NCI-H1417 (cell line): Measurements from ENCODE around the gene EDN2.

ENCODE experiments used
- DNase-seq, 3 experiments: peaks; one replicate each; lab custom pipeline; 2025; lab: John Stamatoyannopoulos, UW

The EDN2 gene

DNA sequence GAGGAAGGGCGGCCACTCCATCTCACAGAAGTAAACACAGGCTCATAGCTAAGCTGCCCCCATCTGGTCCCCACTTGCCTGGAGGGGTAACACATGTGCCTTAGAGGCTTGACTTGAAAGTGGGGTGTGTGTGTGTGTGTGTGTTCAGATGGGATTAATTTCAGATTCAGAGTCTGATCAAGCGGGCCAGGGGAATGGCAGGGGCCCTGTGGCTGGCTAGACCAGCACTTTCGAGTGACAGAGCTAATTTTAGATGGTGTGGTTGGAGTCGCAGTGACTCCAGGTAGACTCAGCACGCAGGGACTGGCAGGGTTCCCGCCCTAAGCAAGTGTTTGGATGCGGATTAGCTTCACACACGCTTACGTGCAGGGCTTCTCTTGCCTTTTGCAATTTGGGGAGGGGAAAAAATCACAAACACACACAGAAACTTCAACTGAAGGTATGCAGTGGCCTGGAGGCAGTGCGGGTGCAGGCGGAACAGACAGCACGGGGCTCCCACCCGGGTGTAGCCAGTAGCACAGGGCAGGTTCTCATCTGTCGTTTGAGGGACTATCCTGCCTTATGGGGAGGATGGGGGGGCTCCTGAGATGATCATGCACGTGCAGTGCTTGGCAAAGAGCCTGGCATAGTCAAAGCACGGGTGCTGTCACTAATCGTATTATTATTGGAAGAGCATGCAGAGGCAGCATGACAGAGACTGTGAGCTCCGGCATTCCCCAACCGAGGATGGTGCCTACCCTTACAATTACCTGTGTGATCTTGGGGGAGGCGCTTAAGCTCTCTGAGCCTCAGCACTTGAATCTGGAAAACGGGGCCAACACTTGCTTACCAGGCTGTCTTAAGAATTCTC is 1.3 kb downstream of the EDN2 start:
- no peak for DNase-seq

DNA sequence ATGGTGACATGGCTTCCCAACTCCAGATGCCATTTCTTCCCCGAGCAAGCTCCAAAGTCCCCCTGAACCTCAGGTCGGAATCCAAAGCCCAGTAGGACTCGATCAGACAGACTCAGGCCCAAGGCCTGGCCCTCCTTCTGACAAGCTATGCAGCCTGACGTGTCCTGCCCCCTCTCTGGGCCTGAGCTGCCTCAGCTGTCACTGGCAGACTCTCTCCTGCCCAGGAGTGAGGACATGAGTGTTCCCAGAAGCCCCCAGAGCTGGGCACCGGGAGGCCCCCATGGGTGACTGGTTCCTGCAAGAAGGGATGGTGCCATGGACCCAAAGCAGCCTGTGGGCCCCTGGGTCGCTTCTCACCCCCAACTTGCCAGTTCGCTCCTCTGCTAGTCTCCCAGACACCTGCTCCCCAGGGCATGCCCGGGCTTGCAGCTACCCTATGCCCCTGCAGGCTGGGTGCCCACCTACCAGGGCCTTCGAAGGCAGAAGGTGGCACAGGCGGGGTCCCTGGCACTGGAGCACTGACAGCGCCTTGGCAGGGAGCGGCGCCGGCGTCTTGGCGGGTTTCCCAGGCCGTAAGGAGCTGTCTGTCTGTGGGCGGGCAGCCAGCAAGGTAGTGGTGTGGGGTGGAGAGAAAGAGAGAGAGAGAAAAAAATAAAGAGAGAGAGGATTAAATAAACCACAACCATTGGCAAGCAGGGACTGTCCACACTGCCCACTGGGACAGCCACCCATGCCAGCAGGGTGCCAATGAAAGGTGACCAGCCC is 2.3 kb downstream of the EDN2 start:
- DNase-seq, result peak in 2 of 3 experiments; percentile 37 to 47

DNA sequence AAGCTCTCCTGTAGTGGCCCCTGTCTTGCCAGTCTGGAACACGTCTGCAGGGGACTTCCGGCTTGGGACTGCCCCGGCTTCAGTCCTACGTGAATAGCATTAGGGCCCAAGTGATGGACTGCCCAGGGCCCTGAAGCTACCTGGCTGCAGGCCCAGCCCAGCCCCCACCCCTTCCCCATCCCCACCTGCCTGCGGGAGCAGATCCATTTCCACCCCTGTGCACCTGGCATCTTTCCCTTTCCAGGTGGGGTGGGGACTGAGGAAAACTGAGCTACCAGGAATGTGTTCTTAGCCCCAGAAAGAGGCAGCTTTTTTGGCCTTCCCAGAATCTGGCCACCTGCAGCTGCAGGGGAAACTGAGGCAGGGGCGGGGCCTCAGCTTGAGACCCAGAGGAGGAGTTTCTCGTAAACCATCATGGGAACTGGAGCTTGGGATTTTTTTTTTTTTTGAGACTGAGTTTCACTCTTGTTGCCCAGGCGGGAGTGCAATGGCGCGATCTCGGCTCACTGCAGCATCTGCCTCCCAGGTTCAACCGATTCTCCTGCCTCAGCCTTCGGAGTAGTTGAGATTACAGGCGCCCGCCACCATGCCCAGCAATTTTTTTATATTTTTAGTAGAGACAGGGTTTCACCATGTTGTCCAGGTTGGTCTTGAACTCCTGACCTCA is 3.2 kb downstream of the EDN2 start:
- DNase-seq, result peak in 2 of 3 experiments; percentile 13 to 35

DNA sequence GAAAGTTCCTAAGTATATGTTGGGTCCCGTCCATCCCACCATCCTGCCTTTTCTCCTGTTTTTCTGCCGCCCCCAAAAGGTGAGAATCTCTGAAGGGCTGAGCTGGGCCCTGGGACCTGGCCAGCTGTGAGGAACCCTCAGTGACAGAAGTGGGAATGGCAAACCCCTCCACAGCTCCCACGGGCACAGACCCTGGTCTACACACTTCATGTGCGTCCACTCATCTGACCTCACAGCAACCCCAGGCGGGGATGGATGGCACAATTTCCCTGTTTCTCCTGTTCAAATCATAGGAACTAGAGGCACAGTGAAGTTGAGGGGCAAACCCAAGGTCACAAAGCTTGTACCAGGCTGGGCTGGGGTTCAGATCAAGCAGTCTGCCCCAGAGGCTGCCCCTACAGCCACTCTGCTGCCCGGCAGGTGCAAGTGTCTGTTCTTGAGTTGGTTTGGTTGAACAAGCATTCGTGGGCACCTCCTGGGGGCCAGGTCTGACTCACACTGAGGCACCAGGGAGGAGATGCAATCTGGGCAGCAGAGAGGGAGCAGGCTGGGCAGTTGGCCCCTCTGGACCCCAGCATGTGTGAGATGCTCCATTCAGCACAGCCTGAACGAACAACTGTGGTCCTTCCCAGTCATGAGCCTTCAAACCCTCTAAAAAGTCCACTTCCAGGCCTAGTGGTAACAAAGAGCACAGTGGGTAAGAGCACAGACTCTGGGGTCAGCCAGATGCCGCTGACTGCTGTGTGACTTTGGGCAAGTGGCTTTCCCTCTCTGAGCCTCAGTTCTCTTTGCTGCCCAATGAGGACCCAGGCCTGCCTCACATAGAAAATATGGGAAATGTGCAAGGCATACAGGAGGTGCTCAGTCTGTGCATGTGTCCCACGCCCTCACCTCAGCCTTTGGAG is 4.0 kb downstream of the EDN2 start:
- DNase-seq, result no peak

DNA sequence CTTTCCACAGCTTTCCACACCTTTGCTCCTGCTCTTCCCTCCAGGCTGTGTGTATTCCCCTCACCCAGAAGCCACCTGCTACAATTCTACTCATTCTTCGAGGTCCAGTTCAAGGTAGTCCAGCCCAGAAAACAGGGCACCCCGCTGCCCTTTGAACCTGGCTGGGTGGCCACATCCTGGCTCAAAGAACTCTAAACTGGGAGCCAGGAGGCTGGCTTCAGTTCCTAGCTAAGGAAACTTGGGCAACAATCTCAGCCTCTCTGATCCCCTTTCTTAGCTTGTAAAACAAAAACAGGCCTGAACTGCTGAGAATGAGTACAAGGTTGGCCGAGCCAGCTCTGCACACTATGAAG is 4.7 kb downstream of the EDN2 start:
- DNase-seq, result no peak

DNA sequence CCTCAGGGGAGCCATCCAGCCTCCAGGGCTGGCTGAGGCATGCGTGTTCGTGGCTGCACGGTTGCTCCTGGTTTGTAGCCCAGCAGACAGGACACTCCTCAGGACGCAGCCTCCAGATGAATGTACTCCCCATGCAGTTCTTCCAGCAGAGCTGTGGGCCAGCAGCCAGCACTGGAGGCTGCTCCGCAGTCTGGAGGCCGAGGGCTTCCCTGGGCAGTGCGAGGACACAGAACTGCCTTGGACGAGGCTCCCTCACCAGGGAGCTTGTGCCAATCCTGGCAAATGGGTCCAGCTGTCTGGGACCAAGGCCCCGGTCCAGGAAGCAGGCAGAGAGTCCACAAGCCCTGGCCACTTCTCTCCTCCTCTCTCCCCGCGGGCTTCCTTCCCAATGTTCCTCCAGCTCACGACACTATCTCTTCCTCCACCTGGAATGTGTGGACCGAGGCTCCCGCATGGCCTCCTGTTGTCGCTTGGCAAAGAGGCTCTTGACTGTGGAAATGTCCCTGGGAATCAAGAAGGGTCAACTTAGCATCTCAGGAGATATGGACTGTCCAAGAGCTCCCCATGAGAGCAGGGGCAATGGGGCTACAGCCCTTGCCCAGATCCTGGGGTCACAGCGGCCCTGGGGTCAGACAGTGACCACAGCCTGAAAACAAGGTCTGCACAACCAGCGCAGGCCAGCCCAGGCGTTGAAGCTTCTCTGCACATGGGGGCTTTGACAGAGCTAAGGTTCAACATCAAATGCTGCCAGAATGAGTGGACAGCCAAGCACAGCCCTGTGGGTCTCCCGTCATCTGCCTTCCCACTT is 5.3 kb downstream of the EDN2 start:
- no peak for DNase-seq

DNA sequence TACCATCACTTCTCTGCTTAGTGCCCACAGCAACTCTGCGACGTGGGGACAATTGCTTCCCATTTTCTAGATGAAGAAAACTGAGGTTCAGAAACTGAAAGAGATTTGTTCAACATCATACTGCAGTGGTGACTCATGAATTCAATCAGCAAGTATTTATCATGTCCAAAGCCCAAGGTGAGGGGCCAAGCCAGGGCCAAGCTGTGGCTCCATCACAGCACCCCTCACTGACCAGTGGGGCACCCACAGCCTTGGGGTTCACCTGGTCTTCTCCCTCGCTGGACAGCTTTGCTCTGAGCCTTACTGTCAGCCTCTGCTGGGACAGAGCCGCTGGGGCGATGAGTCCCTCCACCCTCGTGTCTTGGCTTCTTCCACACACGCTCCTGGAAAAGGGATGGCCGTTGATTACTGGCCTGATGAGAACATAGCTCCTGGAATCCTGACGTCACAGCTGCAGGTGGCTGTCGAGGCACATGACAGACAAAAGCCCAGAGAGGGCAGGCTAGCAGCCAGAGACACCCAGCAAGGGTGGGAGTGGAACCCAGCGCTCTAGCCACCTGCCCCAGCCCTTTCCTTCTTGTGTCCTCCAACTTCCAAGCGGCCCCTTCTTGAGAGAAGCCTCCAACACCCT is 6.2 kb downstream of the EDN2 start:
- DNase-seq, result no peak

DNA sequence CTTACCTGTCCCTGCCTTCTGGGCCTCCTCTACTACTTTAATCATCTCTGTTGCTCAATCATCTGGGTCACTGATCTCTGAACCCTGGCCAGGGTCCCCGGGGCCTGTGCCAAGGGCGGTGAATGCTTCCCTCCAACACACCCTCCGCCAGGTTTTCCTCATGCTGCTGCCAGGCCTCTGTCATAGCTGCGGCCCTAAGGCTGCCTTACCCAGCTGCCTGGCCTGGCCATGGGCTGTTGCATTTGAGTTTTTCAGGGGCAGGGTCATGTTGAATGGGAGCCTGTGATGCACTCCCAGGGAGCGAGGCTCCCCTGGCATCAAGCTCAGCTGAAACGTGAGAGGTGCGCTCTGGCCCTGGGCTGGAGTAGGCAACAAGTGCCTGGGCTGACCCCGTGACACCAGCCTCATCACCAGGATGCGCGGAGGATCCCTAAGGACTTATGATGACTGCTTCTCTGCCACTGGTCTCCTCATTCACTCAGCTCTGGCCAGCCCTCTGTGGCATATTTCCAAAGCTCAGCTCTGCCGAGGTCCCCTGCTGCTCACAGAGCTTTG is 7.6 kb downstream of the EDN2 start:
- peak in 2 of 3 experiments; percentile 7 to 15 for DNase-seq

DNA sequence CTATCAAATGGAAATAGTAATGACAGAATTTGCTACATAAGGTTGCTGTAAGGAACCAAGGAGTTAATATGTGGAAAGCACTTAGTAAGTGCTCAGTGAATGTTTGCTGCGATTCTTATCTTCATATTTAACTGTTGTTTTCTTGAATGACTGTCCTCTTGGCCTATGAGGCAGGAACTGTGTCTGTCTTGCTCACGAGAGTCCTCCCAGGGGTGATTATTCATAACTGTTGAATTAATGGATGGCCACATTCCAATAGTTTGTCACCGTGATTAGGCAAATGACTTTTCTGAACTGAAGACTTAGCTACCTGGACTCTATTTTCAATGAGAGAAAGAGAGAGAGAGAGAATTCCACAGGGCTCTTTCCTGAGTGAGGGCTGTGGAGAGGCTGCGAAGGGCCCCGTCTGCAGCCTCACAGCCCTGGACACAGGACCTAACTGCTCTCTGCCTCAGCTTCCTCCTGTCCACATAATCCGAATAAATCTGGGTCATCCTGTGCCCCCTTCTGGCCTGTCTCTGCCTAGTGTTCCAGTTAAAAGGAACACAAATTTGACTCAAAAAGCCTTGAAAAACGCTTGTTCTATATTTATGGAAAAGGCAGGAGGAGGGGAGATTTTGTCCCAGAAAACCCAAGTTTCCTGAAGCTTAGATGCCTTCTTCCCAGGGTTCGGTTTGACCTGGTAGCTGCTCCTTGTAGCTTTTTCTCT is 8.5 kb downstream of the EDN2 start:
- peak in 1 of 3 experiments; percentile 7 for DNase-seq

DNA sequence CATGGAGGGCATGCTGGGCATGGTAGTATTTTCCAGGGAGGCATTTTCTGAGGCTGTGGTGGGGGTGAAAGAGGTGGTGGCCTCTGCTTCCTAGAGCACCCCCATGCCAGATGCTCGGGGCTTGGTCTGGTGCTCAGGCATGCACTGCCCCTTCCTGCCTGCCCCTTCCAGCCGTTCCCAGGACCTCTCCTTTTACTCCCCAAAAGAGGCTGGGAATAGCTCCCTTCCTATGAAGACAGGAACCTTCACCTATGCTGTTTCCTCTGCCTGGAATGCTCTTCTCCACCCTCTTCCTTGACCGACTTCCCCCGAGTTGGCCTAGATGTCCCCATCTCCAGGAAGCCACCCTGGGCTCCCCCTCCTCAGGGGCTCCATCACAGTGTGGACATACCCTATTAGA is 9.1 kb downstream of the EDN2 start:
- no peak for DNase-seq

DNA sequence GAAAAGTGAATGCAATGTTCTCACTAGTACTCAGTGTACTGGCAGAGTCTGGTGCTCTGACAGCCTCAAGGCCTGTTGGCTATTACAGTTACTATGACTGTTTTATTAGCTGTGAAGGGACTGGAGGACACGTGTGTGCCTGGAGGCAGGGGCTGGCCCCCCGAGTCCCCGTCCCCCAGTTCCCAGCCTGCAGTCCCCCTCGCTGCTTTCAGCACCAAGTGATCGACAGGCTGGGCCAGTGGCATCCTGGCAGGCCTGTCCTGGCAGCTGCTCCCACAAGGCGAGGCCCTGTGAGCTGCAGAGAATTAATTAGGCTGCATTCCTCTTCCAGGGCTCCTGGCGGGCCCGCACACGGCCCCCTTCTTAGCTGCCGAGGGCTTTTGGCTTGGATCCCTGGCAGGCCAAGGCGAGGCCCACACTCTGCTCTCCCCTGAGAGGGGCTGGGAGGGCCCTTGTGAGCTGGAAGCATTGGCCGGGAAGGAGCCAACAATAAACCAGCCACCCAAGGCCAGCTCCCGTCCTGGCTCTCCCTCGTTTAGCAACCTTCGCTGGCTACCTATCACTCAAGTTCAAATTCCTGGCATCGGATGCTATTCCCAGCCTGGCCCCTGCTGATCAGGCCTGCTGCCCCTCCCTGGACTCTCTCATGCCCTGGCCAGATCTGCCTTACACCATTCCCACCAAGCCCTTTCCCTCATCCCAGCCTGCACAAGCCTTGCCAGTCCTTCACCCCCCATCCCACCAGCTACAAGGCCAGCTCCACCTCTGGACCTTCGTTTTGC is 9.8 kb downstream of the EDN2 start:
- no peak for DNase-seq

DNA sequence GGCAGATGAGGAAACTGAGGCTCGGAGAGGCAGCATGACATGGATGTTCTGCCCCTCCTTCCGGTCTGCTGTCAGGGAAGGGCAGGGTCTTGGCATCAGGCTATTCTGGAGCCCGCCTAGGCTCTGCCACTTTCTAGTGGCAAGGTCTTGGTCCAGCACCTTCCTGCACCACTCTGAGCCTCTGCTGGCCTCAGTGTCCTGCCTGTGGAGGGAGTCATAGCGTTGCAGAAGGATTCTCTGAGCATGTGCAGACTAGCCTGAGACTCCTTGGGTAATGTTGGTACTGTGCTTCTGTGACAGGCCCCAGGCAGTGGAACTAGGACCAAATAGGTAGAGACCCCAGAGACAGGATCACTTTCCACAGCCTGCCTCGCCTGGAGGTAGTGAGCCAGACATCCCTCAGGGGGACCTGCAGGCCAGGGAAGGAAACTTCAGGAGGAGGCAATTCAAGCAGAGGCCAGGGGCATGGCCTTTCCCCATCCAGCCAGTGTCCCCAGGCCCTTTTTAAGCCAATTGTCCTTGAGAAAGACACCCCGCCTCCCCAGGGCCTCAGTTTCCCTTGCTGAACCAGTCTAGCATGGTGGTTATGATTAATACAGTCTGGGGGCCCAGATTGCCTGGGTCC is 10.6 kb downstream of the EDN2 start:
- no peak for DNase-seq

DNA sequence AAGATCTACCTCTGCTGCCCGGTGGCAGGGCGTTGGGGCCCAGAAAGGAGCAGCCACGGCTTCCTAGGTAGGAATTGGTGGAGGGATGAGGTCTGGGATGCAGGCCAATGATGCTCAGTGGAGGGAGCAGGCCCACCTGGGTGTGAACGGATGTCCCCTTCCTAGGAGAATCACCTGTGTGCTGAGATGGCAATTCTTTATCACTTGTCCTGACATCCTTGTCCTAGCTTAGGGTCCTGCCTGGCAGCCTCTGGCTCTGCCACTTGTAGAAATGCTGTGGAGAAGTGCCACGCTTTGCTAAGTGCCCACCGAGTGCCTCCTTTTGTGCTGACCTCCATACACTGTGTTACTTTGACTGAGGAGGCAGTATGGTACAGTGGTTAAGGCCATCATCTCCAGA is 12.8 kb downstream of the EDN2 start:
- DNase-seq, result no peak

DNA sequence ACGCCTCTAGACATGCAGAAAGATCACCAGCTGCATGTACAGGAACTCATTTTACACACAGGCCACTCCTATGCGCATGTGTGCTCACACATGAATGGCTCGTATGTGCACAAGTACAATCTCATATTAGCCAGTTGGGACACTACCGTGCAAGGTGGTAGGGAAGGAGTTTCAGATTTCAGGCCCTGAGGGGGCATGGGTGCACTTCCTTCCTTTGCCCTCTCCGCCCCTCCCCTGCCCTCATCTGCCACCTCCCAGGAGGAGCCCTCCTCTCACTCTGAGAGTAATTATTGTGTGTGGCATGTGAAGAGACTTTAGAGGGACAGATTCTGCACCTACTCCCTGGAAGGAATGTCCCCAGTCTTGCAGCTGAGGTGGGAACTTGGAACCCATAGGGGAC is 14.8 kb downstream of the EDN2 start:
- DNase-seq, result peak in 1 of 3 experiments; percentile 10

DNA sequence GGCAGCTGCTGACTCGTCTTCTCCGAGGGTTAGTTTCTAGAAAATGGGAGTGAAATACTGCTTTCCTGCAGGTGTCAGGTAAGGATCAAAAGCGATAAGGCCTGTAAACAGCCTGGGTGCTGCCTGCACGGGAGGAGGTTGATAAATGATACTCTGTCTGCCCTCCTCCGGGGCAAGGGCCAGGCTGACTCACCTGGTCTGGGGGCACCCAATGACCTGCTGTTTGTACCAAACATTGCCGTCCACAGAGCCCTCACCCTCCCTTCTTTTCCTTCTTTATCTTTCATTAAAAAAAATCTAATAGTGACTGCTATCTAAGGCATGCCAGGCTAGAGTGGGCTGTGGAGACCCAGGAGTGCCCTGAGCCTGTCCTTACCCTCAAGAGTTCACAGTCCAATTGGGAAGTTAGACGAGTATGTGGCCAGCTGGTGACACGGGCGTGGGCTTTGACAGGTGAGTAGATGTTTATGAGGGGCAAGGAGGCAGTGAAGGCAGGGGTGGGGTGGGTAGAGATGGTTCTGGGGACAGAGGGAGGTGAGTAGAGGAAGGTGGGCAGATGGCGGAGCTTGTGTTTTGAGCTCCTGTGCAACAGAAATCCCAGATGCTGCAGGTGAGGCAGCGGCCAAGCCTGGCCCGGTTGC is 16.2 kb downstream of the EDN2 start:
- peak in 1 of 3 experiments; percentile 24 for DNase-seq

DNA sequence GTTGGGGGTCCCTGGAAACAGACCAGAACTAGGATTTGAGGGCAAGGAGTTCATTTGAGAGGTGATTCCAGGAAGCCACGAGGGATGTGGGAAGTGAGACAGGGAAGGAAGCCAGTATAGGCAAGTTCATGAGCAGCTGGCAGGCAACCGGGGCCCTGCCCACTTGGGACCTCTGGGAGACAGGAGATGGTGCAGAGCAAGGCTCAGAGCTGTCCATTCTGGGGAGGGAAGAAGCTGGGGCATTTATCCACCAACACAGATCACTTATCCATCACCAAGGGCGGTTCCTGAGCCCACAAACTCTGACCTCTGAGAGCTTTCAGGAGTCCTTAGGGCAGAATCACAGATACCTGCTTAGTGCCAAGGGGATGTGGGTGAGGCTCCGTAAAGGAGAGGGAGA is 16.8 kb downstream of the EDN2 start:
- DNase-seq, result no peak

DNA sequence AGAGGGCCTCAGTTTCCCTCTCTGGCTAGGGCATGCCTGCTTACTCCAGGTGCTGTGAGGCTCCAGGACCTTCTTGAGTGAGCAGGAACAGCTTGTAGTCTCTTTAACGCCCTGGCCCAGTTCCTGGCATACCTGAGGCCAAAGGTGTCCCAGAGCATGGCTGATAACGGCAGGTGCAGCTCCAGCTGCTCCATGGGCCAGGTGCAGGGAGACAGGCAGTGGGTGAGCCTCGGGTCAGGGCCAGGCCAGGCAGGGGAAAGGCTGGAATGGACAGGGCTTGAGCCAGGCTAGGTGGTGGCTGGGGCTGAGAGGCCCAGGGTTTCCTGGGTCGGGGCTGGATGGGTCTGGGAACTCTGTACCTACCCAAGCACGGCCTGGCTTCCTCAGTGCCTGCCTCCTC is 18.3 kb downstream of the EDN2 start:
- no peak for DNase-seq

DNA sequence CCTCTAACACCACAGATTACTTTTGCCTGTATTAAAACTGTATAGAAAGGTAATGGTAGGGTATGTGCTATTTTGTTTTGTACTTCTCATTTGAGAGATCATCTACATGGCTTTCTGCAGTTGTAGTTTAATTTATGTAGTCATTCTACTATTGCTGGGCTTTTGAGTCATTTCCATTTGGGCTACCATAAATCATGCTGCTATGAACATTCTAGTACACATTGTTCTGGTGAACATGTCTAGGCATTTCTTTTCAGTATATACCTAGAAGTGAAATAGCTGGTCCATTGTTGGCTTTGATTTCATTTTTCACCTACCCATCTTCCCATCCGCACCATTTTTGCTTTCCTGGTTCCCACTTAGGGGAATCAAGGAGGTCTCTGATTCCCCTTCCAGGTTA is 18.7 kb downstream of the EDN2 start:
- DNase-seq, result no peak
